ENCODE data around the gene TMEM40. TPM values are rescaled to one million over a fixed set of nuclear protein-coding genes. Genes with fewer than 3 reads are reported as not detected.

TMEM40 gene
- total RNA-seq, 3 donors from 2014 or later: 0.33 to 1.8 TPM; not detected in 1

- TF ChIP-seq POLR2A (IDR thresholded peaks at IDR 0.05) (no peak), POLR2AphosphoS5 (IDR thresholded peaks at IDR 0.05) (no peak), CTCF (IDR thresholded peaks at IDR 0.05) (no peak)
- Histone ChIP-seq H3K27me3 (no peaks in the 10 kb centered on the region), H3K27ac (no peak overlapping the region), H3K4me3 (no peak overlapping the region), H3K4me1 (no peaks in the 10 kb centered on the region), H3K9me3 (no peaks in the 10 kb centered on the region), H3K36me3 (no peaks in the 10 kb centered on the region)
- no peak for DNase-seq (ENCODE audit: low spot score in 2 of 2)
- intact Hi-C loops (cut with DNase I; ENCODE audit: low total_unique reads): no loop called here
Observed at GRCh38 chr3:12756635-12757034, 2.4 kb downstream of the TMEM40 start.

- TF ChIP-seq POLR2AphosphoS5 (IDR thresholded peaks at IDR 0.05): no peak
- no peak for TF ChIP-seq POLR2A (IDR thresholded peaks at IDR 0.05)
- no peak for TF ChIP-seq CTCF (IDR thresholded peaks at IDR 0.05)
- no peak overlapping the region for H3K4me3 ChIP-seq
- intact Hi-C loops (cut with DNase I; ENCODE audit: low total_unique reads): no loop called here
Observed at GRCh38 chr3:12756175-12756574, 2.9 kb downstream of the TMEM40 start.

GRCh38 chr3:12755754-12756153 is 3.3 kb downstream of the TMEM40 start:
- Histone ChIP-seq H3K27me3 (no peaks in the 10 kb centered on the region), H3K4me1 (no peaks in the 10 kb centered on the region), H3K36me3 (no peaks in the 10 kb centered on the region), H3K27ac (no peak overlapping the region), H3K9me3 (no peaks in the 10 kb centered on the region), H3K4me3 (no peak overlapping the region)
- TF ChIP-seq POLR2A (IDR thresholded peaks at IDR 0.05) (no peak), CTCF (IDR thresholded peaks at IDR 0.05) (no peak), POLR2AphosphoS5 (IDR thresholded peaks at IDR 0.05) (no peak)
- no peak for DNase-seq (ENCODE audit: low spot score in 2 of 2)
- intact Hi-C loops (cut with DNase I; ENCODE audit: low total_unique reads): no loop called here

More at GRCh38 chr3:12756175-12756574, 2.9 kb downstream of the TMEM40 start:
- H3K27ac ChIP-seq: no peak overlapping the region
- H3K4me1 ChIP-seq: no peaks in the 10 kb centered on the region
- H3K36me3 ChIP-seq: no peaks in the 10 kb centered on the region
- no peak for DNase-seq (ENCODE audit: low spot score in 2 of 2)
- no peaks in the 10 kb centered on the region for H3K27me3 ChIP-seq
- H3K9me3 ChIP-seq: no peaks in the 10 kb centered on the region

GRCh38 chr3:12754313-12754712 is 4.7 kb downstream of the TMEM40 start:
- Histone ChIP-seq H3K27ac (no peak overlapping the region), H3K27me3 (no peaks in the 10 kb centered on the region), H3K36me3 (no peaks in the 10 kb centered on the region), H3K9me3 (no peaks in the 10 kb centered on the region), H3K4me3 (no peak overlapping the region), H3K4me1 (no peaks in the 10 kb centered on the region)
- no peak for TF ChIP-seq POLR2AphosphoS5 (IDR thresholded peaks at IDR 0.05)
- no peak for TF ChIP-seq CTCF (IDR thresholded peaks at IDR 0.05)
- intact Hi-C loops (cut with DNase I; ENCODE audit: low total_unique reads): no loop called here
- DNase-seq (ENCODE audit: low spot score in 2 of 2): no peak

GRCh38 chr3:12753275-12754028 is 5.6 kb downstream of the TMEM40 start:
- H3K36me3 ChIP-seq: no peaks in the 10 kb centered on the region
- no peaks in the 10 kb centered on the region for H3K9me3 ChIP-seq
- no peak for DNase-seq (ENCODE audit: low spot score in 2 of 2)
- no peak overlapping the region for H3K4me3 ChIP-seq
- no peak overlapping the region for H3K27ac ChIP-seq
- intact Hi-C loops (cut with DNase I; ENCODE audit: low total_unique reads): no loop called here
- H3K4me1 ChIP-seq: no peaks in the 10 kb centered on the region
- no peaks in the 10 kb centered on the region for H3K27me3 ChIP-seq
- TF ChIP-seq POLR2A (IDR thresholded peaks at IDR 0.05) (no peak), CTCF (IDR thresholded peaks at IDR 0.05) (no peak), POLR2AphosphoS5 (IDR thresholded peaks at IDR 0.05) (no peak)
